Upper lobe of left lung (tissue), 6 donors: ENCODE data around the gene RAET1E. TPM values are rescaled to one million over a fixed set of nuclear protein-coding genes. Genes with fewer than 3 reads are reported as not detected.
A peak's percentile ranks its signal among the peaks of the same experiment; 100 is the strongest.
"Not testable (repeated sequence)": the region's sequence is repeated elsewhere in the genome, so short reads cannot be mapped to it uniquely, and the experiment has no call there.

Experiments
- ATAC-seq, 2 donors: fragments of 200-7000 bp; cut with Tn5 transposase; one replicate each; pipeline ENCODE4 v1.9.1; 2022; ENCODE audit warnings: mild to moderate bottlenecking in 2 of 2, moderate library complexity in 2 of 2; ENCODE audit not compliant: low FRiP score in 2 of 2
- DNase-seq, 2 donors: peaks; one replicate each; pipeline ENCODE4 v3.0.0-alpha.2; 2019 to 2020
- H3K27ac ChIP-seq, 4 donors: fragments of 200-600 bp; sonication (generic); one replicate each; pipeline ENCODE4 v1.5.1; 2016 to 2019
- H3K27me3 ChIP-seq, 4 donors: fragments of 200-600 bp; sonication (generic); one replicate each; pipeline ENCODE4 v1.5.1; 2017 to 2019
- H3K36me3 ChIP-seq, 4 donors: fragments of 200-600 bp; sonication (generic); one replicate each; pipeline ENCODE4 v1.5.1; 2016 to 2019
- H3K4me1 ChIP-seq, 4 donors: fragments of 200-600 bp; sonication (generic); one replicate each; pipeline ENCODE4 v1.5.1; 2018 to 2019
- H3K4me3 ChIP-seq, 4 donors: fragments of 200-600 bp; sonication (generic); one replicate each; pipeline ENCODE4 v1.5.1; 2017 to 2019; ENCODE audit warnings: mild to moderate bottlenecking in 2 of 4, moderate library complexity in 1 of 4
- H3K9me3 ChIP-seq, 4 donors: fragments of 200-600 bp; sonication (generic); one replicate each; pipeline ENCODE4 v1.5.1; 2018 to 2019
- EP300 ChIP-seq, 4 donors: sonication (generic); formaldehyde crosslinking; IDR thresholded peaks; one replicate each; pipeline ENCODE4 v1.5.1; 2017; ENCODE audit warnings: antibody characterized with exemption in 4 of 4, control low read depth in 2 of 4
- POLR2A ChIP-seq, 4 donors: fragments of 450-650 bp; IDR thresholded peaks; one replicate each; pipeline ENCODE4 v1.5.1; 2016 to 2017; ENCODE audit warnings: antibody characterized with exemption in 4 of 4, mild to moderate bottlenecking in 2 of 4
- POLR2AphosphoS5 ChIP-seq, 2 donors: sonication (generic); formaldehyde crosslinking; IDR thresholded peaks; one replicate each; pipeline ENCODE4 v1.5.1; 2017; ENCODE audit warnings: antibody characterized with exemption in 2 of 2
- WGBS, 2 donors: methylation state at CpG; one replicate each; pipeline ENCODE4 v1.1.5; 2017 to 2018; 5-methylcytosine and 5-hydroxymethylcytosine counted together
- total RNA-seq, 6 donors: library from RNA; depleted of rRNA in 4 of 6; stranded (reverse); fragments of >200 nt in 4 of 6; gene quantifications; one replicate each; pipeline versions ENCODE4 v1.1.0 to v1.2.1, GENCODE V29; 2016 to 2021
- TF ChIP-seq, protein P1 (sequence below), 6 experiments: fragments of 450-650 bp in 4 of 6; fragments of 200-600 bp in 2 of 6; sonication (generic) in 2 of 6; IDR thresholded peaks; one replicate each; pipeline ENCODE4 v1.5.1; 2016 to 2019; ENCODE audit warnings: antibody characterized with exemption in 6 of 6
- donor health status: DM: no; HTN: no; CAD: no; lungs with moderate emphysema.
- donor health status: DM: no; HTN: yes; CAD: no; lungs with severe emphysema.

Gene RAET1E
- total RNA-seq, 6 donors from 2014 or later, result 0.30 to 2.3 (median 1.4) TPM; not detected in 1

GRCh38 chr6:149863698-149864577 lies 34.0 kb downstream of the RAET1E start, which contains the start of gene LRP11:
Gene LRP11 (minus strand): TSS chr6:149864359. CDS start chr6:149864020, 339 bp downstream.
- Histone ChIP-seq H3K4me3 (peak within 1 kb of the TSS; percentile 38 to 91 (median 79)), H3K36me3 (no peaks in the 10 kb centered on the region), H3K27ac (peak within 1 kb of the TSS; percentile 89 to 93 (median 90)), H3K4me1 (peaks cover 13 to 36% (median 26%) of the 10 kb centered on the region in 4 donors), H3K9me3 (no peaks in the 10 kb centered on the region), H3K27me3 (no peaks in the 10 kb centered on the region)
- TF ChIP-seq, protein P1, sequence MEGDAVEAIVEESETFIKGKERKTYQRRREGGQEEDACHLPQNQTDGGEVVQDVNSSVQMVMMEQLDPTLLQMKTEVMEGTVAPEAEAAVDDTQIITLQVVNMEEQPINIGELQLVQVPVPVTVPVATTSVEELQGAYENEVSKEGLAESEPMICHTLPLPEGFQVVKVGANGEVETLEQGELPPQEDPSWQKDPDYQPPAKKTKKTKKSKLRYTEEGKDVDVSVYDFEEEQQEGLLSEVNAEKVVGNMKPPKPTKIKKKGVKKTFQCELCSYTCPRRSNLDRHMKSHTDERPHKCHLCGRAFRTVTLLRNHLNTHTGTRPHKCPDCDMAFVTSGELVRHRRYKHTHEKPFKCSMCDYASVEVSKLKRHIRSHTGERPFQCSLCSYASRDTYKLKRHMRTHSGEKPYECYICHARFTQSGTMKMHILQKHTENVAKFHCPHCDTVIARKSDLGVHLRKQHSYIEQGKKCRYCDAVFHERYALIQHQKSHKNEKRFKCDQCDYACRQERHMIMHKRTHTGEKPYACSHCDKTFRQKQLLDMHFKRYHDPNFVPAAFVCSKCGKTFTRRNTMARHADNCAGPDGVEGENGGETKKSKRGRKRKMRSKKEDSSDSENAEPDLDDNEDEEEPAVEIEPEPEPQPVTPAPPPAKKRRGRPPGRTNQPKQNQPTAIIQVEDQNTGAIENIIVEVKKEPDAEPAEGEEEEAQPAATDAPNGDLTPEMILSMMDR (IDR thresholded peaks at IDR 0.05), result peak in 3 of 6 experiments; percentile 12 to 33 (median 21)
- peak; percentile 28 to 75 for TF ChIP-seq POLR2AphosphoS5 (IDR thresholded peaks at IDR 0.05)
- TF ChIP-seq EP300 (IDR thresholded peaks at IDR 0.05), result no peak
- peak in 3 of 4 donors; percentile 36 to 83 (median 71) for TF ChIP-seq POLR2A (IDR thresholded peaks at IDR 0.05)
- 0 to 1% methylated on average over 6 to 51 of the region's 110 CpGs for WGBS, 2 donors
- peak; percentile 95 to 97 for DNase-seq
- peak; percentile 94 to 95 for ATAC-seq

DNA sequence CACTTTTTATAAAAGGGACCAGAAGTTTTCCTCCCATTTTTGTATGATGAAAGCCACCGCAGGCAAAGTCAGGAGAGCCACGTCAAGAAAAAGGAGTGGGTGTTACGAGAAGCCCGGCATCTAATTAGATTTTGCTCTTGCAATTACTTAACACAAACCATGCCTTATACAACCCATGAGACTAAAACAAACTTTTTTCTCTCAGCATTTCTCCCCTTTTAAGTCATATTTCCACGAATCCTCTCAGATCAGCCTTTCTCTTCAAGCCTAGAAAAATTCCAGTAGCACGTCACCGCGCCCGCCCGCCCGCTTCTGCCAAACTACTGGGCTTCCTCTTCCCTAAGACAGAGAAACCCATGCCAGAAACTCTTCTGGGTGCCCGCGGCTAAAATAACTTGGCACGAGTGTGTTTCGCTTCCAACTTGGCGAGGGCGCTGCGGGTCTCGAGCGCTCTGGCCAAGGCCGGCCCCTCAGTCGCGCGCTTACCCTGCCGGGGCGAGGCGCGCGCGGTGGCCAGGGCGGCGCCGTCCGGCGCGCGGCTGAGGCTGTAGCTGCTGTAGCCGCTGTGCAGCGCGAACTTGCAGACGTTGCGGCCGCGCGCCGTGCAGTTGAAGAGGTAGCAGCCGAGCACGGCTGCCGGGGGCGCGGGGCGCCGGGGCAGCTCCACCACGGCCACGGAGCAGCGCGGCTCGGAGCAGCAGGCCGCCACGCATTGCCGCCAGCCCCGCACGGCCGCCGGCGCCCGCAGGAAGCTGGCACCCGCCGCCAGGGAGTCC lies 34.8 kb downstream of the RAET1E start:
- Histone ChIP-seq H3K4me3 (peak overlapping the region; percentile 38 to 91 (median 79)), H3K4me1 (peaks cover 13 to 36% (median 27%) of the 10 kb centered on the region in 4 donors), H3K27me3 (no peaks in the 10 kb centered on the region), H3K36me3 (no peaks in the 10 kb centered on the region), H3K27ac (peak overlapping the region; percentile 89 to 93 (median 90)), H3K9me3 (no peaks in the 10 kb centered on the region)
- TF ChIP-seq, protein P1 (IDR thresholded peaks at IDR 0.05), result no peak
- TF ChIP-seq POLR2A (IDR thresholded peaks at IDR 0.05) (peak in 2 of 4 donors; percentile 44 to 52), POLR2AphosphoS5 (IDR thresholded peaks at IDR 0.05) (peak in 1 of 2 donors; percentile 6), EP300 (IDR thresholded peaks at IDR 0.05) (no peak)
- ATAC-seq (peak; percentile 76 to 81), DNase-seq (peak; percentile 64 to 95)
- 1 to 2% methylated on average over 12 to 51 of the region's 69 CpGs for WGBS, 2 donors

DNA sequence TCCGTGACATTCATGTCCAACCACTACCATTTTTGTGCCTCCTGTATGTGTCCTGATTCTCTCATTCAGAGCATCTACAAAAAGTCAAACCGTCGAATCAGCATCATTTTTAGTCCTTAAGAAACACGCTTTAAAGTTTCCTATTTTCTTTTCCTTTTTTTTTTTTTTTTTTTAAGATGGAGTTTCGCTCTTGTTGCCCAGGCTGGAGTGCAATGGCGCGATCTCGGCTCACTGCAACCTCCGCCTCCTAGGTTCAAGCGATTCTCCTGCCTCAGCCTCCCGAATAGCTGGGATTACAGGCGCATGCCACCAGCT lies 35.5 kb downstream of the RAET1E start:
- not testable (repeated sequence) for ATAC-seq
- peak overlapping the region in 3 of 4 donors; percentile 73 to 91 (median 85) for H3K4me3 ChIP-seq
- WGBS, 2 donors, result 91 to 95% methylated on average over 12 of the region's 12 CpGs

GRCh38 chr6:149861603-149862423 lies 36.1 kb downstream of the RAET1E start:
- ATAC-seq, result no peak
- no peak for DNase-seq
- H3K36me3 ChIP-seq, result no peaks in the 10 kb centered on the region
- peak overlapping the region in 1 of 4 donors; percentile 73 for H3K4me3 ChIP-seq
- H3K27ac ChIP-seq, result peak overlapping the region in 2 of 4 donors; percentile 89 to 93
- WGBS, 2 donors, result 80 to 84% methylated on average over 14 of the region's 14 CpGs
- no peaks in the 10 kb centered on the region for H3K9me3 ChIP-seq
- TF ChIP-seq EP300 (IDR thresholded peaks at IDR 0.05) (no peak), POLR2AphosphoS5 (IDR thresholded peaks at IDR 0.05) (no peak), POLR2A (IDR thresholded peaks at IDR 0.05) (no peak)
- TF ChIP-seq, protein P1 (IDR thresholded peaks at IDR 0.05), result no peak
- peaks cover 13 to 36% (median 27%) of the 10 kb centered on the region in 4 donors for H3K4me1 ChIP-seq
- H3K27me3 ChIP-seq, result no peaks in the 10 kb centered on the region

More for the DNA sequence above, 35.5 kb downstream of the RAET1E start:
- Histone ChIP-seq H3K4me1 (peaks cover 13 to 36% (median 27%) of the 10 kb centered on the region in 4 donors), H3K27ac (peak overlapping the region; percentile 89 to 93 (median 90))
- DNase-seq, H3K36me3 ChIP-seq, H3K27me3 ChIP-seq, H3K9me3 ChIP-seq: not testable (repeated sequence)
